Liver (tissue), 9 donors: ENCODE data around the gene IMMT. TPM values are rescaled to one million over a fixed set of nuclear protein-coding genes. Genes with fewer than 3 reads are reported as not detected.

Experiments used
- DNase-seq: peaks from one replicate; pipeline ENCODE4 v3.0.0-alpha.2; 2017; ENCODE audit warnings: low spot score
- H3K27ac ChIP-seq, 2 donors: one replicate each; pipeline ENCODE4 v1.7.0; 2013; ENCODE audit warnings: inconsistent platforms in 2 of 2, low read length in 2 of 2, control low read depth in 1 of 2, low read depth in 1 of 2, mild to moderate bottlenecking in 1 of 2
- H3K27me3 ChIP-seq, 4 donors: one replicate each; pipeline versions ENCODE4 v1.6.1 to v1.7.0; 2013; ENCODE audit warnings: low read length in 3 of 4, inconsistent platforms in 1 of 4, mild to moderate bottlenecking in 1 of 4, moderate library complexity in 1 of 4; ENCODE audit not compliant: control insufficient read depth in 4 of 4, insufficient read depth in 4 of 4
- H3K36me3 ChIP-seq, 4 donors: one replicate each; pipeline versions ENCODE4 v1.6.1 to v1.7.0; 2013; ENCODE audit warnings: low read length in 3 of 4, mild to moderate bottlenecking in 3 of 4, low read depth in 1 of 4, moderate library complexity in 1 of 4; ENCODE audit not compliant: control insufficient read depth in 4 of 4, insufficient read depth in 3 of 4
- H3K4me1 ChIP-seq, 4 donors: one replicate each; pipeline versions ENCODE4 v1.6.1 to v1.7.0; 2013; ENCODE audit warnings: low read length in 3 of 4, mild to moderate bottlenecking in 3 of 4, moderate library complexity in 1 of 4; ENCODE audit not compliant: control insufficient read depth in 4 of 4, insufficient read depth in 4 of 4
- H3K4me3 ChIP-seq, 3 donors: one replicate each; pipeline versions ENCODE4 v1.6.1 to v1.7.0; 2013; ENCODE audit warnings: low read length in 3 of 3, control low read depth in 1 of 3, low read depth in 1 of 3, mild to moderate bottlenecking in 1 of 3
- H3K9ac ChIP-seq, 2 donors: one replicate each; pipeline ENCODE4 v1.7.0; 2013; ENCODE audit warnings: low read length in 2 of 2, mild to moderate bottlenecking in 2 of 2, moderate library complexity in 2 of 2, control low read depth in 1 of 2, low read depth in 1 of 2
- H3K9me3 ChIP-seq, 4 donors: one replicate each; pipeline versions ENCODE4 v1.6.1 to v1.7.0; 2013; ENCODE audit warnings: low read length in 3 of 4; ENCODE audit not compliant: control insufficient read depth in 4 of 4
- ATF3 ChIP-seq: IDR thresholded peaks from 2 replicates; pipeline ENCODE4 v1.6.1; 2016; ENCODE audit warnings: antibody characterized with exemption
- CTCF ChIP-seq: fragments of 150-350 bp; IDR thresholded peaks from 2 replicates; pipeline ENCODE4 v1.5.1; 2017; ENCODE audit warnings: improper control_type of control experiment, low read depth, low read length; ENCODE audit not compliant: missing input control
- EGR1 ChIP-seq, 2 donors: IDR thresholded peaks; 2 replicates each; pipeline ENCODE4 v1.6.1; 2016 to 2018; ENCODE audit warnings: antibody characterized with exemption in 2 of 2, low read depth in 2 of 2
- FOXA1 ChIP-seq: IDR thresholded peaks from 2 replicates; pipeline ENCODE4 v1.6.1; 2016; ENCODE audit warnings: antibody characterized with exemption
- FOXA2 ChIP-seq: IDR thresholded peaks from 2 replicates; pipeline ENCODE4 v1.6.1; 2016; ENCODE audit warnings: antibody characterized with exemption
- GABPA ChIP-seq, 2 donors: IDR thresholded peaks in 1 of 2; conservative IDR thresholded peaks in 1 of 2; 2 replicates each; pipeline ENCODE4 v1.6.1; 2016; ENCODE audit warnings: antibody characterized with exemption in 2 of 2, mild to moderate bottlenecking in 1 of 2, moderate library complexity in 1 of 2
- HNF4A ChIP-seq, 2 donors: conservative IDR thresholded peaks; 2 replicates each; pipeline ENCODE4 v1.6.1; 2016; ENCODE audit warnings: antibody characterized with exemption in 2 of 2, mild to moderate bottlenecking in 2 of 2
- HNF4G ChIP-seq: IDR thresholded peaks from 2 replicates; pipeline ENCODE4 v1.6.1; 2016; ENCODE audit warnings: antibody characterized with exemption
- JUND ChIP-seq, 2 donors: IDR thresholded peaks; 2 replicates each; pipeline ENCODE4 v1.6.1; 2016; ENCODE audit warnings: antibody characterized with exemption in 2 of 2
- MAX ChIP-seq: IDR thresholded peaks from 2 replicates; pipeline ENCODE4 v1.6.1; 2016; ENCODE audit warnings: antibody characterized with exemption
- NR2F2 ChIP-seq: IDR thresholded peaks from 2 replicates; pipeline ENCODE4 v1.6.1; 2016; ENCODE audit warnings: antibody characterized with exemption
- RAD21 ChIP-seq, 2 donors: IDR thresholded peaks; 2 replicates each; pipeline ENCODE4 v1.6.1; 2016; ENCODE audit warnings: antibody characterized with exemption in 2 of 2, mild to moderate bottlenecking in 2 of 2
- REST ChIP-seq: IDR thresholded peaks from 2 replicates; pipeline ENCODE4 v1.6.1; 2016; ENCODE audit warnings: antibody characterized with exemption, mild to moderate bottlenecking
- RXRA ChIP-seq, 2 donors: IDR thresholded peaks; 2 replicates each; pipeline ENCODE4 v1.6.1; 2017 to 2018; ENCODE audit warnings: antibody characterized with exemption in 2 of 2, mild to moderate bottlenecking in 1 of 2
- SP1 ChIP-seq: IDR thresholded peaks from 2 replicates; pipeline ENCODE4 v1.6.1; 2018; ENCODE audit warnings: antibody characterized with exemption, mild to moderate bottlenecking
- TAF1 ChIP-seq: conservative IDR thresholded peaks from 2 replicates; pipeline ENCODE4 v1.6.1; 2016; ENCODE audit warnings: antibody characterized with exemption, mild to moderate bottlenecking
- YY1 ChIP-seq: IDR thresholded peaks from 2 replicates; pipeline ENCODE4 v1.6.1; 2016; ENCODE audit warnings: antibody characterized with exemption, mild to moderate bottlenecking
- WGBS: extraction: QIAGEN DNeasy Blood & Tissue Kit; methylation state at CpG from one replicate; pipeline ENCODE4 v1.1.7; 2013; 5-methylcytosine and 5-hydroxymethylcytosine counted together
- polyA plus RNA-seq, 2 donors: library from polyadenylated mRNA; stranded (reverse) in 1 of 2; unstranded in 1 of 2; fragments of 200-250 nt in 1 of 2; fragments of >200 nt in 1 of 2; fragmentation: Nextera tagmentation in 1 of 2; extraction: Ambion mirVana in 1 of 2; gene quantifications; one replicate each; pipeline versions ENCODE4 v1.2.1 to v1.2.3, GENCODE V29; 2013 to 2015
- total RNA-seq, 2 donors: library from RNA; depleted of rRNA; stranded (reverse); fragments of >200 nt; gene quantifications; one replicate each; pipeline ENCODE4 v1.2.3, GENCODE V29; 2014
- donor health status: healthy.
- donor health status: healthy.
- donor health status: healthy.
- donor health status: healthy.
- donor health status: healthy.

IMMT gene
- total and polyA plus RNA-seq, 4 donors, result 38.3 to 49.1 (median 46.9) TPM

- 99% methylated on average over 1 of the region's 1 CpG for WGBS
- Histone ChIP-seq H3K27ac (no peak overlapping the region), H3K4me1 (peaks cover 0 to 3% (median 0%) of the 10 kb centered on the region in 4 donors), H3K4me3 (no peak overlapping the region), H3K36me3 (peaks cover 11 to 37% (median 23%) of the 10 kb centered on the region in 4 donors), H3K9me3 (no peaks in the 10 kb centered on the region), H3K9ac (no peak overlapping the region), H3K27me3 (no peaks in the 10 kb centered on the region)
- TF ChIP-seq YY1 (no peak), EGR1 (IDR thresholded peaks at IDR 0.05; ENCODE audit: low read depth in 2 of 2) (no peak), REST (no peak), NR2F2 (no peak), TAF1 (no peak), SP1 (no peak)
- no peak for DNase-seq
Measured at GRCh38 chr2:86097913-86098312, 97.3 kb downstream of the IMMT start.

- H3K27ac ChIP-seq, result no peak overlapping the region
- no peak overlapping the region for H3K4me3 ChIP-seq
- H3K9ac ChIP-seq, result no peak overlapping the region
- no peaks in the 10 kb centered on the region for H3K27me3 ChIP-seq
- WGBS, result 98% methylated on average over 3 of the region's 3 CpGs
- no peaks in the 10 kb centered on the region for H3K9me3 ChIP-seq
- no peak for TF ChIP-seq FOXA1
- no peak for TF ChIP-seq JUND (IDR thresholded peaks at IDR 0.05)
- no peak for TF ChIP-seq FOXA2
- no peak for TF ChIP-seq MAX
- no peak for TF ChIP-seq ATF3
- no peak for TF ChIP-seq YY1
- no peak for TF ChIP-seq RAD21 (IDR thresholded peaks at IDR 0.05)
- no peak for TF ChIP-seq TAF1
- no peak for TF ChIP-seq CTCF
- TF ChIP-seq HNF4A (conservative IDR thresholded peaks at IDR 0.05), result no peak
- no peak for TF ChIP-seq EGR1 (IDR thresholded peaks at IDR 0.05; ENCODE audit: low read depth in 2 of 2)
- no peak for TF ChIP-seq REST
- no peak for TF ChIP-seq GABPA (IDR thresholded peaks at IDR 0.05 in 1 of 2, conservative IDR thresholded peaks at IDR 0.05 in 1 of 2)
- no peak for TF ChIP-seq RXRA (IDR thresholded peaks at IDR 0.05)
- TF ChIP-seq NR2F2, result no peak
- TF ChIP-seq HNF4G, result no peak
- no peaks in the 10 kb centered on the region for H3K4me1 ChIP-seq
- DNase-seq, result no peak
- H3K36me3 ChIP-seq, result peaks cover 9 to 37% (median 21%) of the 10 kb centered on the region in 4 donors
Measured at GRCh38 chr2:86097114-86097896, 98.0 kb downstream of the IMMT start.
